Measurements from ENCODE around the gene SPATS2L.

SPATS2L gene

GRCh38 chr2:200373973-200374416 is 67.5 kb downstream of the SPATS2L start:
- peak in 1 of 4 experiments; percentile 8 for DNase-seq (ENCODE audit: low read depth in 4 of 4, low spot score in 1 of 4)

- DNase-seq (ENCODE audit: low read depth in 4 of 4, low spot score in 1 of 4) = no peak
Observed at GRCh38 chr2:200376513-200377354, 70.2 kb downstream of the SPATS2L start.

- DNase-seq (ENCODE audit: low read depth in 4 of 4, low spot score in 1 of 4) = no peak
Observed at GRCh38 chr2:200377355-200378336, 71.2 kb downstream of the SPATS2L start.

- no peak for DNase-seq (ENCODE audit: low read depth in 4 of 4, low spot score in 1 of 4)
Observed at GRCh38 chr2:200378652-200379290, 72.3 kb downstream of the SPATS2L start.

- DNase-seq (ENCODE audit: low read depth in 4 of 4, low spot score in 1 of 4) = no peak
Observed at GRCh38 chr2:200379481-200380090, 73.1 kb downstream of the SPATS2L start.

- no peak for DNase-seq (ENCODE audit: low read depth in 4 of 4, low spot score in 1 of 4)
Observed at GRCh38 chr2:200380091-200380561, 73.6 kb downstream of the SPATS2L start.

- DNase-seq (ENCODE audit: low read depth in 4 of 4, low spot score in 1 of 4) = no peak
Observed at GRCh38 chr2:200380833-200381542, 74.5 kb downstream of the SPATS2L start.

- DNase-seq (ENCODE audit: low read depth in 4 of 4, low spot score in 1 of 4) = no peak
Observed at GRCh38 chr2:200382874-200383273, 76.4 kb downstream of the SPATS2L start.

GRCh38 chr2:200383380-200384110 is 77.1 kb downstream of the SPATS2L start:
- DNase-seq (ENCODE audit: low read depth in 4 of 4, low spot score in 1 of 4) = no peak

- DNase-seq (ENCODE audit: low read depth in 4 of 4, low spot score in 1 of 4) = no peak
Observed at GRCh38 chr2:200385063-200385635, 78.7 kb downstream of the SPATS2L start.

- no peak for DNase-seq (ENCODE audit: low read depth in 4 of 4, low spot score in 1 of 4)
Observed at GRCh38 chr2:200393191-200393590, 86.7 kb downstream of the SPATS2L start.

GRCh38 chr2:200394045-200394444 is 87.6 kb downstream of the SPATS2L start:
- no peak for DNase-seq (ENCODE audit: low read depth in 4 of 4, low spot score in 1 of 4)

GRCh38 chr2:200396781-200397242 is 90.3 kb downstream of the SPATS2L start:
- no peak for DNase-seq (ENCODE audit: low read depth in 4 of 4, low spot score in 1 of 4)

- no peak for DNase-seq (ENCODE audit: low read depth in 4 of 4, low spot score in 1 of 4)
Observed at GRCh38 chr2:200397785-200398184, 91.3 kb downstream of the SPATS2L start.

- no peak for DNase-seq (ENCODE audit: low read depth in 4 of 4, low spot score in 1 of 4)
Observed at GRCh38 chr2:200399046-200399445, 92.6 kb downstream of the SPATS2L start.

GRCh38 chr2:200399636-200400035 is 93.1 kb downstream of the SPATS2L start:
- DNase-seq (ENCODE audit: low read depth in 4 of 4, low spot score in 1 of 4) = no peak

GRCh38 chr2:200403814-200404213 is 97.3 kb downstream of the SPATS2L start:
- DNase-seq (ENCODE audit: low read depth in 4 of 4, low spot score in 1 of 4) = no peak

GRCh38 chr2:200404615-200405014 is 98.1 kb downstream of the SPATS2L start:
- no peak for DNase-seq (ENCODE audit: low read depth in 4 of 4, low spot score in 1 of 4)
